Kidney capillary endothelial cell (primary cell): Measurements from ENCODE around the gene C6orf136.

Experiments used
- DNase-seq: peaks from one replicate; pipeline ENCODE4 v3.0.0-alpha.2; 2018; ENCODE audit warnings: low spot score

The C6orf136 gene

GRCh38 chr6:30615958-30616810 is 30.7 kb upstream of the C6orf136 start:
- DNase-seq, result no peak

- peak; percentile 100 for DNase-seq
Measured at GRCh38 chr6:30616811-30617564, 29.9 kb upstream of the C6orf136 start, which contains the start of gene PPP1R10. PPP1R10 (minus strand) TSS chr6:30617243; CDS start chr6:30609944, 7,299 bp downstream.

DNA sequence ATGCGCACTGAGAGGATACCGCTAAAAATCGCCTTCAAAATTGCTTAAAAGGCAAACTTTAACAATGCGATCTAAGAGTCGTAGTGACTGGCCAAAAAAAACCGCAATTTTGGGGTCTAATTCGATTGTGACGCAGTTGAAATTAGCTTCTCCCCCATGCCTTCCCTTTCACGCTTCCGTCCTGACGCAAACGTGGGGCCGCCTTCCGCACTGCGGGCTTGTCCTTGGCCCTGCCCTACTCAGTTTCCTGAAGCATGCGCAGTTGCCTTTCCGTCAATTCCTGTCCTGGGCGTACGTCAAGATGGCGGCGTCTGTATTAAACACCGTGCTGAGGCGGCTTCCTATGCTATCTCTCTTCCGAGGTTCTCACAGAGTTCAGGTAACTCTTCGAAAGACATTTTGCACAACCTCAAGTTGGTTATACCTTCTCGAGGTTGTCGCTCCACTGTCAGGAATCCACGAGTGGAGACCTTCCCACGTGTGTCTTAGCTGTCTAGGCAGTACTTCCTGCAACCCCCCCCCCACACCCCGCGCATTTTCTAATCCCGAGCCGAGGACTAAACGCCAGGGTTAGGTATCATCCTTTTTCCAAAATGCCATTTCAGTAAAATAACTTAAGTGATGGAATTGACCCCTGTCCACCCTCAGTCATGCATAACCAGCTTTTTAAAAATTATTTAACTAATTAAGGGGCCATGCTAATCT is 29.2 kb upstream of the C6orf136 start, which contains the start of gene MRPS18B:
Gene MRPS18B (plus strand): TSS at position 276 of the 705 bp plus-strand sequence. CDS start 26 bp downstream, at position 302.
- DNase-seq, result peak; percentile 99

GRCh38 chr6:30618270-30618797 is 28.6 kb upstream of the C6orf136 start:
- DNase-seq, result peak; percentile 21

DNA sequence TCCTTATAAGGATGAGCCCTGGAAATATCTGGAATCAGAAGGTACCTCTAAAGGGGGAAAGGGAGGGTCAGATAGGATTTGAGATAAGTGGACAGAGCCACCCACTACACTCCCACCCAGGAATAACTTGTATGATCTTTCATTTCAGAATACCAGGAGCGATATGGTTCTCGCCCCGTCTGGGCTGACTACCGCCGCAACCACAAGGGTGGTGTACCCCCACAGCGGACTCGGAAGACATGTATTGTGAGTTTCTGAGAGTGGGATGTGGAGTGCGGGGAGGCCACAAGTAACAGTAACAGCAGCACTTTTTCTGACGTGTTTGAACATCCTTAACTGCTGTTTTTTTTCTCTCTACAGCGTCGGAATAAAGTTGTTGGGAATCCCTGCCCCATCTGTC is 27.4 kb upstream of the C6orf136 start:
- DNase-seq, result no peak

DNA sequence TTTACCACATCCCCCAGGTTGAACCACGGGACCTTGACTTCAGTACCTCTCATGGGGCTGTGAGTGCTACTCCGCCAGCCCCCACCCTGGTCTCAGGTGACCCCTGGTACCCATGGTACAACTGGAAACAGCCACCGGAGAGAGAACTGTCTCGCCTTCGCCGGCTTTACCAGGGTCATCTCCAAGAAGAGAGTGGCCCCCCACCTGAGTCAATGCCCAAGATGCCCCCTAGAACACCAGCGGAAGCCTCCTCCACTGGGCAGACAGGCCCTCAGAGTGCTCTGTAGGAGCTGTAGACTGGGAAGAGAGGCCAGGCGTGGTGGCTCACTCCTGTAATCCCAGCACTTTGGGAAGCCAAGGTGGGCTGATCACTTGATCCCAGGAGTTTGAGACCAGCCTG is 21.4 kb upstream of the C6orf136 start:
- DNase-seq, result no peak

- peak; percentile 58 for DNase-seq
Measured at GRCh38 chr6:30626484-30627366, 20.2 kb upstream of the C6orf136 start, which contains the start of gene ATAT1. ATAT1 (plus strand) TSS chr6:30626874.

DNA sequence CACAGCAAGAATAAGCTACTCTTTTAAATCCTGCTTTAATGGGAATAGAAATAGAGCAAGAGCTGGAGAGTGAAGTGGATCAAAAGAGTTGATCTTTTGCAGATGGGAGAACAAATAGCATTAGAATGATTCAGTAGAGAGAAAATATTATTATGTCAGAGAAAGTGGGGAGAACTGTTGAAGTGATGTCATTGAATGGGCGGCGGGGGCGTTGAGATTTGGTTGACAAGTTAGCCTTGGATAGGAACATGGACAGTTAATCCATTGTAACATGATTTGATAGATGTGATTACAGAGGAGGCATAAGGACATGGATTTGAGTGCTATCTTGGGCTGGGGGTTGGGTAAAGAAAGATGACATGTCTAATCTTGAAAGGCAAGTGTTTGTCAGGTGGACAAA is 11.1 kb upstream of the C6orf136 start:
- no peak for DNase-seq

GRCh38 chr6:30640481-30640880 is 6.5 kb upstream of the C6orf136 start:
- DNase-seq, result no peak

- no peak for DNase-seq
Measured at GRCh38 chr6:30641048-30641447, 5.9 kb upstream of the C6orf136 start.

DNA sequence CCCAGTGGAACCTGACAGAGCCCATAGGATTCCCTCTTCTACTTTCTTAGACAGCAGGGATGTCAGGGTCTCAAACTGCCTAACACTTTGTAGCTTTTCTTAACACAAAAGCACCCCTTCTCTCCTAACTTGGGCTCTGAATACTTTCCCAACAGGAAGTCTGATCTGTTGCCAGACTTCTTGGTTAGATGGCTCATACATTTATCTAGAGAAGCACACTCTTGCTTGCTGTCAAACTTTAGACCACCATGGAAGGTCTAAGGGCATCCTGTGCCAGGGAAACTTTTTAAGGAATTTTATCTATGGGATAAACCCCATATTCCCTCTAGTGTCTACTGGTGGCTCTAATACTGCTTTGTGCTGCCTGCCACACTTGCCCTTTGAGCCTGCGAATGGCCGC is 3.3 kb upstream of the C6orf136 start:
- no peak for DNase-seq

DNA sequence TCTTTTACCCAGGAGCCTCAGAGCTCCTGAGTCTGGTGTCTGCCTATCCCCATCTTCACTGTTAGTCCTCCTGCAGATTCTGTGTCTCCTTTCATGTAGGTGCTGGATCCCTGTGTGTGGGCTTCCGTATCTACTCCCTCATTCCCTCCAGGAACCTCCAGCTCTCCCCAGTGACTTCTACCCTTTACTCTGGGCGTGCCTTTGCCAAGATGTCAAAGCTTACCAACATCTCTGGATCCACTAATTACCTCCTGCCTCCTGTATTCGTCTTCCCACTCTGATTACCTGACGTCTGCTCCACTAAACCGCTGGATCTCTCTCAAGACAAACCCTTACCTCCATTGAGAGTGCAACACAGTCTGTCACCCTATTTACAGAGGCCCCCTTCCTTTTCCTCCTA is 2.2 kb upstream of the C6orf136 start:
- no peak for DNase-seq

DNA sequence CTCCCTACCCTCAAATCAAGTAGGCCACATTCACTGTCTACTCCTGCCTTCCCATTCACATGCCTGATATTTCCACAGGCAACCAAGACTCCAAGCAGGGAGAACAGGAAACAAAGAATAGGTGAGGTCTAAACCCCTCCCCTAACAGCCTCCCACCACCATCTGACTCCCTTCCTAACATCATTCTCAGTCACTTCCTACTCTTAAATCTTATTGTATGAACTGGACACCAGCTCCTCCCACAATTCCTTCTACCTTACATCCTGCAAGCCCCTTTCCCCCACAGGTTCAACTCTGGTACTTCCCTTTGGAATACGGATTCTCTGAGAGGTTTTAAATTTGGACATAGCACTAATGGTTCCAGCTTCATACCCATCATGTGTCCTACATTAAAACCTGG is 944 bp upstream of the C6orf136 start:
- DNase-seq, result no peak

GRCh38 chr6:30647242-30648116 is 546 bp downstream of the C6orf136 start:
- DNase-seq, result no peak

DNA sequence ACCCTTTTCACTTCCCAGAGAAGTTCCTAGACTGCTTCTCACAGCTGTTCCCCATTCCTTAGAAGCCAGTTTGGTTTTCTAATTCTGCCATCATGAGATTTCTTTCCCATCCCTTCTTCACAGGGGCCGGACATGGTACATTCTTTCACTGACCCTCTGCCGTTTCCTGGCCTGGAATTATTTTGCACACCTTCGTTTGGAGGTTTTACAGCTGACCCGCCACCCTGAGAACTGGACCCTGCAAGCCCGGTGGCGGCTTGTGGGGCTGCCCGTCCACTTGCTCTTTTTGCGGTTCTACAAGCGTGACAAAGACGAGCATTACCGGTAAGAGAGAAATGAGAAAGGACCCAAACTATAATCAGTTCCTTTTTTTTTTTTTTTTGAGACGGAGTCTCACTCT is 4.2 kb downstream of the C6orf136 start:
- no peak for DNase-seq

DNA sequence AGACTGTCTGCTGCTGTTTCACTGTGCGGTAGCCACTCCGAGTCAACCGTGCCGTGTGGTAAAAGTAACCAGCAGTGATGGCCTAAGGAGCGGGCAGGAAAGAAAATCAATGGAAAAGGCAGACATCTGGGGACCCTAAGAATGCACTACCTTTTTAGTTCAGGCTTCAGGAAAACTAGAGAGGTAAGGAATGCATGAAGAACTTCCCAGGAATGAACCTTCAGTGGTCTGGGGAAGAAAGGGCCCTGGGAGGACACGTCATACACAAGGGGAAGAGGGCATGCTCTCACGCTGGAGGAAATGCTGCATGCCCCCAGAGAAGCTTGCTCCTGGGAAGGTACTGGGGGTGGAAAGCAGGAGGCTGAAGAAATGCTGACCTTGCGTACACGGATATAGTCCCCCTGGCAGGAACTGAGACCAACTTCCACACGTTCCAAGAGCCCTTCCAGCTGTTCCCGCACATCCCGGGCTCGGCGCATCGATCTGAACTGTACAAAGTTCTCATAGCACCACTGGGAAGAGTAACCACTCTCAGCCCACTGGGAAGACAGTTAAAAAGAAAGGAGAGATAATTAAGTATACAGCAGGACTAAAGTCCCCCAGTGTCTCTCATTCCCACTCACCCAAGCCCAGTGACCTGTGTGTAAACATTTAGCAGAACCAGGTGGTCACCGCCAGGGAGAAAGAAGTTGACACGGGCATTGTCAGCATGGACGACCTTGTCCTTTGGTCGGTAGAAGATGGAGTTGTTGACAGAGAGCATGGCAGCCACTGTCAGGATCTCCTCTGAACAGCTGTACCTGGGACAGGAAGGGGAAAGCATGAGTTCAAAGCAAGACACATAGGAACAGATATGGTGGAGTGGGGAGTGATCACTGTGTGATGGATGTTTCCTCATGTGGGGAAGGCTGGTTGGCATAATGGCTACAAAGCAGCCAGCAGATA is 8.1 kb downstream of the C6orf136 start:
- no peak for DNase-seq

- DNase-seq, result no peak
Measured at GRCh38 chr6:30655743-30656094, 8.8 kb downstream of the C6orf136 start.

- DNase-seq, result no peak
Measured at GRCh38 chr6:30656513-30656912, 9.6 kb downstream of the C6orf136 start.

GRCh38 chr6:30657454-30657853 is 10.5 kb downstream of the C6orf136 start:
- DNase-seq, result no peak
